ENCODE results near the gene IQCK.

IQCK gene

GRCh38 chr16:19698480-19699465, 19.3 kb upstream of the IQCK start:
- in situ Hi-C loops (cut with MboI; ENCODE audit: low sequenced_read_pairs) = no loop called here

DNA sequence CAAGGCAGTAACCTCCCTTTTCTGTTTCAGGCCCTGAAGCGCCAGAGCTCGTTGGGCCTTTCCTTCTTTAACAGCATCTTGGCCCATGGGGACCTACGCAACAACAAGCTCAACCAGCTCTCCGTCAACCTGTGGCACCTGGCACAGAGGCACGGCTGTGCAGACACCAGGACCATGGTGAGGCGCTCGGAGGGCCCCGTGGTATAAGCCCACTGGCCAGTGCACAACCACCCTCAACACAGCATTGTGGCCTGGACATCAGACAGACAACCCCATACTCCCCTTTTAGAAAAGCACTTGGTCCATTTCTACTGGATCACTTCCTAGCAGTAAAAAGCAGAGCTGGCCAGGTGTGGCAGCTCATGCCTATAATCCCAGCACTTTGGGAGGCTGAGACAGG, 18.6 kb upstream of the IQCK start:
- in situ Hi-C loops (cut with MboI; ENCODE audit: low sequenced_read_pairs) = no loop called here

DNA sequence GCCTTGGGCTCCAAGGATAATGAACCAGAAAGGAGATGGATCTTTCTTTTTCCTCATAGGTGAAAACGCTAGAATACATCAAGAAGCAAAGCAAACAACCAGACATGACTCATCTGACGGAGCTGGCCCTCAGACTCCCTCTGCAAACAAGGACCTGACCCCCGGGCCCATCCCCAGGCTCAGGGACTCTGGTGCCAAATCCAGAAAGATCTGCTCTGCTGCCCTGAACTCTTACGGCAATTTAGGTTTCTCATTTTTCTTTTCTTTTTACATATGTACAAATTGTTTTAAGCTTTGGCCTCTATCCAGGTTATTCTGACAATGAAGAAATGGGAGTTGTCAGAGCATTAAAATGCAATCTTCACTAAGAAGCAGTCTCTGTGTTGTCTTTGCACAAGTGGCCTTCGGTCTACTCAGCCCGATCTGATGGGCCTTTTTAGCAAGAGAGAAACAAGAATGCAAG, 17.7 kb upstream of the IQCK start:
- in situ Hi-C loops (cut with MboI; ENCODE audit: low sequenced_read_pairs) = no loop called here

DNA sequence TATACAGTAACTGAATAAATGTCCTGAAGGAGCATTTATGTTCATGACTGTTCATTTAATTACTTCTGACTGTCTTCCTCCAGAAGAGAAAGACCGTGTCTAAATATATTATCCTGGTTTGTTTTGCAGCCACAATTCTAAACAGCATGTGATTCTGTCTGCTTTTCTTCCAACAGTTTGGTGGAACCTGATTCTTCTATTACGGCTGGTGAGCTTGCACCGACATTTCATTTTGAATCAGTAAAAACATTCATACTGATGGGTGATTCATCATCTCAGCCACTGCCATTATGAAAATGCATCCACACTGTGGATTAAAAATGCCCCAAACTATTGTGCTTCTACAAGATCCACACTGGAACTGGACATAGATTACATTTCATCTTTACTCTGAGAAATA, 17.0 kb upstream of the IQCK start:
- in situ Hi-C loops (cut with MboI; ENCODE audit: low sequenced_read_pairs) = no loop called here

DNA sequence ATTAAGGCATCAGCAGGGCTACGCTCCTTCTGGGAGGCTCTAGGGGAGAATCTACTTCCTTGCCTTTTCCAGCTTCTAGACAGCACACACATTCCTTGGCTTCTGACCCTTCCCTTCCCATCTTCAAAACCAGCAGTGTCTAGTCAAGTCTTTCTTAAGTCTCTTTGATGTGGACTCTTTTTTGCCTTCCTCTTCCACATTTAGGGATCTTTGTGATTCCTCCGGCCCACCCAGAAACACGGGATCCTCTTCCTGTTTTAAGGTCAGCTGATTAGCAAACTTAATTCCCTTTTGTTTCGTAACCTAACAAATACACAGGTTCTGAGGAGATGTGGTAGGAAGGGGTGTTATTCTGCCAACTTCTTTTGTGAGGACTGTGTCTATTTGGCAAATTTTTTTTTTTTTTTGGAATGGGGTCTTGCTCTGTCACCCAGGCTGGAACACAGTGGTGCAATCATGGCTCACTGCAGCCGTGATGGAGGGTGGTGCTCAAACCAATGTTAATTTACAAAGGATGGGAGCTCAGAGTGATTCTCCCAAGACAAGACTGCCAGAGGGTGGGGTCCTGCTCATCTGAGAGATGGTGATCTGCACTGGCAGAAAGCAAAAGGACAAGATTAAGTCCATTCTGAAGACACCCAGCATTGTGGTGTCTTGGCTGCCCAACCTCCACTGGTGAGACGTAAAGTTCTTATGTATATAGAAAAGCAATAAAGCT, 14.7 kb upstream of the IQCK start:
- in situ Hi-C loops (cut with MboI; ENCODE audit: low sequenced_read_pairs) = no loop called here

GRCh38 chr16:19704321-19705145, 13.5 kb upstream of the IQCK start:
- in situ Hi-C loops (cut with MboI; ENCODE audit: low sequenced_read_pairs) = no loop called here

GRCh38 chr16:19705146-19705501, 12.9 kb upstream of the IQCK start:
- in situ Hi-C loops (cut with MboI; ENCODE audit: low sequenced_read_pairs) = no loop called here

GRCh38 chr16:19705843-19706242, 12.2 kb upstream of the IQCK start:
- in situ Hi-C loops (cut with MboI; ENCODE audit: low sequenced_read_pairs) = no loop called here

GRCh38 chr16:19706846-19707245, 11.2 kb upstream of the IQCK start:
- in situ Hi-C loops (cut with MboI; ENCODE audit: low sequenced_read_pairs) = no loop called here

GRCh38 chr16:19707569-19708295, 10.3 kb upstream of the IQCK start:
- in situ Hi-C loops (cut with MboI; ENCODE audit: low sequenced_read_pairs) = no loop called here

GRCh38 chr16:19708296-19709205, 9.5 kb upstream of the IQCK start:
- in situ Hi-C loops (cut with MboI; ENCODE audit: low sequenced_read_pairs) = no loop called here

GRCh38 chr16:19709381-19710136, 8.5 kb upstream of the IQCK start:
- in situ Hi-C loops (cut with MboI; ENCODE audit: low sequenced_read_pairs) = no loop called here

DNA sequence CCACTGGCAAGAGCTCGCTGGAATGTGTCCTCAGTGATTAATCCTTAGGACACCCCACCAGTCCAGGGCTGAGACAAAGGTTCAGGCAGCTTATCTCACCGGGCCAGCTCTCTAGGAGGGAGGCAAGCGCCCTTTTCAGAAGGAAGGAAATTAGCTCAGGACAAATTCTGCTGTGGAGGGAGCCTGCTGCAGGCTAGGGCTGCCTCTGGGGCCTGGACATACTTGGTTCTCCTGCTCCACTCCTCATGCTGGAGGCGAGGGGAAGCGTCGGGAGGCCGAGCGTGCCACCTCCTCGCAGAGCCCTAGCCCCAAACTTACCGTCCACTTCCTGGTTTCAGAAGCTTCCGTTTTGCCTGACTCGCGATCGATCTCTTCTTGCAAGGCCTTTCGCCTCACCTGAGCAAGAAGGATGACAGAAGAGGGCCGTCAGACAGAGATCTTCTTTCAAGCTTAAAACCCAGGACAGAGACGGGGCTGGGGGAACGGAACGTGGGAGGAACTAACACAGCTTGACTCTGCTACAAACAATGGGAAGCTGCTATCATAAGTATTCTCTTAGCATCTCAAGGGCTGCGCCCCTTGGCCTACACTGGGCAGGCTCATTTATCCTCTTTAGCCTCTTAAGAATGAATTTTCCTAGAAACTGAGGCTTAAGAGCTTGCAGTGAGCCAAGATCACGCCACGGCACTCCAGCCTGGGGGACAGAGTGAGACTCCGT, 7.7 kb upstream of the IQCK start:
- in situ Hi-C loops (cut with MboI; ENCODE audit: low sequenced_read_pairs) = no loop called here

DNA sequence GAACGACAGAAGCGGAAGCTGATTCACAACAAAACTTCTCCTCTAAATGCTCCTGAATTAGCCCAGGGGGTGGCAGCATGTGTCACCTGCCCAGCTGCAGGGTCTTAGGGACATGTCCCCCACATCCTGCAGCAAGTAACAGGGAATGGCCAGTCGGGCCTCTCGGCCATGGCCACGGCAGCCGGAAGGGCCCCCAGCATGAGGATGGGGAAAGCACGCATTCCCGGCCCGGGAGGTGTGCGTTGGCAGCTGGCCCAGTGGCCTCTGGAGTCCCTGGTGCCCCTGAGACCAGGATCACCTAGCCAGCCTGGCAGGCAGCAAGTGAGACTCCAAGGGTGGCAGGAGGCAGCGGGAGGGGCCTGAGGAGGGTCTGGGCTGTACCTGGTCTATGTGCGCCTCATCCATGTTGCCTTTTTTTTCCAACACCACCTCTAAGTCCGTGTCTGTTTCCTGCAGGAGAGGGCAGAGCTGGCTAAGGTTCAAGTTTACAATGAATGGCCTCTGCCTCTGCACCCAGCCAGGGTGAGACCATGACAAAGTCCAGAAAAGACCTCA, 7.0 kb upstream of the IQCK start:
- in situ Hi-C loops (cut with MboI; ENCODE audit: low sequenced_read_pairs) = no loop called here

- in situ Hi-C loops (cut with MboI; ENCODE audit: low sequenced_read_pairs) = no loop called here
These were observed 6.4 kb upstream of the IQCK start for GRCh38 chr16:19711643-19712042.

DNA sequence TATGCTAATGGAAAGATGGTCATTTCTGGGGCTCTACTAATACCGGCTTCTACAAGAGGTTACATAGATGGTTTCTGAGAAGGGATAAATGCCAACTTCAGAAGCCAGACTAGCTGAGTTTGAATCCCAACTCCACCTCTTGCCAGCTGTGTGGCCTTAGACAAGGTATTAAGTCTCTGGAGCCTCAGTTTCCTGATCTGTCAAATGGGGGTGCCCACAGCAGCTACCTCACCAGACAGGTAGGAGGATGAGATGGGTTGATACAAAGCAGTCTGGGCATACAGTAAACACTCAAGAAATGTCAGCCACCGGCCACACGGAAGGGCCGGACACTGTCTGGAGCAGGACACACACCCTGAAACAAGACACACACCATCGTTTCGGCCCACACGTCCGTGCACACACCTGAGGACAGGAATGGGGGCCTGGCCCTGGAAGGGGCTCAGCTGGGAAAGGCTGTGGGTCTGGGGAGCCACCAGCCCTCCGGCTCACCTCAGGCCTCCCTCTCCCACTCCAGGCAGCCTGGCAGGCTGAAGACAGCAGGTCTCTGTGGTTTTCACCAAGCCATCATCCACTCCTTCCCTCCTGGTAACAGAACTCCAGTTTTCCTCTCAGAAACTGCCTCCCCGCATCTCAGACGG, 5.5 kb upstream of the IQCK start:
- in situ Hi-C loops (cut with MboI; ENCODE audit: low sequenced_read_pairs) = no loop called here

- in situ Hi-C loops (cut with MboI; ENCODE audit: low sequenced_read_pairs) = no loop called here
These were observed 4.4 kb upstream of the IQCK start for GRCh38 chr16:19713697-19714096.
